Omental fat pad (tissue), 4 donors: ENCODE data around the gene CLCN7. TPM values are rescaled to one million over a fixed set of nuclear protein-coding genes. Genes with fewer than 3 reads are reported as not detected.

Experiments used
- ATAC-seq: fragments of 150-250 bp; one replicate; pipeline ENCODE4 v1.9.1; 2016; ENCODE audit warnings: mild to moderate bottlenecking, moderate library complexity; ENCODE audit not compliant: low FRiP score
- DNase-seq: peaks from one replicate; pipeline ENCODE4 v3.0.0-alpha.2; 2019; ENCODE audit warnings: low spot score
- CTCF ChIP-seq, 3 donors: fragments of 450-650 bp; IDR thresholded peaks; one replicate each; pipeline ENCODE4 v1.5.1; 2016 to 2017; ENCODE audit warnings: antibody characterized with exemption in 3 of 3, mild to moderate bottlenecking in 3 of 3, moderate library complexity in 2 of 3
- total RNA-seq, 4 donors: library from RNA; depleted of rRNA; stranded (reverse); fragments of >200 nt; gene quantifications; one replicate each; pipeline ENCODE4 v1.1.0, GENCODE V29; 2016

CLCN7 gene
- total RNA-seq, 4 donors from 2014 or later: 42.6 to 62.3 (median 52.2) TPM

- ATAC-seq (no peak), DNase-seq (no peak)
- TF ChIP-seq CTCF (IDR thresholded peaks at IDR 0.05): no peak
Measured at GRCh38 chr16:1438229-1439057, 36.4 kb downstream of the CLCN7 start.

- no peak for ATAC-seq
- no peak for DNase-seq
- no peak for TF ChIP-seq CTCF (IDR thresholded peaks at IDR 0.05)
Measured at GRCh38 chr16:1437606-1438005, 37.2 kb downstream of the CLCN7 start.

- no peak for ATAC-seq
- no peak for TF ChIP-seq CTCF (IDR thresholded peaks at IDR 0.05)
- no peak for DNase-seq
Measured at GRCh38 chr16:1436731-1437355, 38.0 kb downstream of the CLCN7 start.

- ATAC-seq (no peak), DNase-seq (no peak)
- no peak for TF ChIP-seq CTCF (IDR thresholded peaks at IDR 0.05)
Measured at GRCh38 chr16:1435921-1436697, 38.7 kb downstream of the CLCN7 start.

- TF ChIP-seq CTCF (IDR thresholded peaks at IDR 0.05): no peak
- ATAC-seq: no peak
- no peak for DNase-seq
Measured at GRCh38 chr16:1434644-1435592, 39.9 kb downstream of the CLCN7 start.

- ATAC-seq (no peak), DNase-seq (no peak)
- TF ChIP-seq CTCF (IDR thresholded peaks at IDR 0.05): no peak
Measured at GRCh38 chr16:1433756-1434155, 41.1 kb downstream of the CLCN7 start.
